ENCODE measurements around the gene AKR1C2.
"Not testable (repeated sequence)": the region's sequence is repeated elsewhere in the genome, so short reads cannot be mapped to it uniquely, and the experiment has no call there.

AKR1C2 gene

GRCh38 chr10:5023177-5023805, 19.6 kb upstream of the AKR1C2 start:
- no peak for DNase-seq

- not testable (repeated sequence) for DNase-seq
Measured at GRCh38 chr10:5021624-5022290, 18.1 kb upstream of the AKR1C2 start.

- DNase-seq = not testable (repeated sequence)
Measured at GRCh38 chr10:5019770-5020612, 16.3 kb upstream of the AKR1C2 start.

- not testable (repeated sequence) for DNase-seq
Measured at GRCh38 chr10:5018671-5019277, 15.1 kb upstream of the AKR1C2 start.

- no peak for DNase-seq
Measured at GRCh38 chr10:5018134-5018533, 14.5 kb upstream of the AKR1C2 start.

GRCh38 chr10:5014936-5015335, 11.3 kb upstream of the AKR1C2 start:
- DNase-seq = no peak

- DNase-seq = not testable (repeated sequence)
Measured at GRCh38 chr10:5014200-5014910, 10.7 kb upstream of the AKR1C2 start.

- no peak for DNase-seq
Measured at GRCh38 chr10:5013385-5013784, 9.7 kb upstream of the AKR1C2 start.

- no peak for DNase-seq
Measured at GRCh38 chr10:5012595-5012994, 8.9 kb upstream of the AKR1C2 start.

GRCh38 chr10:5011392-5011791, 7.7 kb upstream of the AKR1C2 start:
- DNase-seq = not testable (repeated sequence)

- not testable (repeated sequence) for DNase-seq
Measured at GRCh38 chr10:5010043-5010442, 6.4 kb upstream of the AKR1C2 start.

GRCh38 chr10:5008857-5009548, 5.3 kb upstream of the AKR1C2 start:
- DNase-seq = not testable (repeated sequence)

- DNase-seq = not testable (repeated sequence)
Measured at GRCh38 chr10:5004501-5004900, 844 bp upstream of the AKR1C2 start.

GRCh38 chr10:5004030-5004385, 351 bp upstream of the AKR1C2 start:
- DNase-seq = not testable (repeated sequence)

- DNase-seq = no peak
Measured at GRCh38 chr10:5002013-5002727, 1.5 kb downstream of the AKR1C2 start.

GRCh38 chr10:4998671-4999070, 5.0 kb downstream of the AKR1C2 start:
- DNase-seq = no peak

GRCh38 chr10:4994260-4994659, 9.4 kb downstream of the AKR1C2 start:
- DNase-seq = not testable (repeated sequence)

- DNase-seq = not testable (repeated sequence)
Measured at GRCh38 chr10:4992564-4992963, 11.1 kb downstream of the AKR1C2 start.

- DNase-seq = not testable (repeated sequence)
Measured at GRCh38 chr10:4991463-4991862, 12.2 kb downstream of the AKR1C2 start.

GRCh38 chr10:4990217-4990616, 13.4 kb downstream of the AKR1C2 start:
- DNase-seq = no peak

- not testable (repeated sequence) for DNase-seq
Measured at GRCh38 chr10:4988000-4988641, 15.5 kb downstream of the AKR1C2 start.
